NCI-H1930 (cell line): ENCODE data around the gene CKMT2.

Experiments
- DNase-seq, 2 experiments: peaks; one replicate each; lab custom pipeline; 2025; lab: John Stamatoyannopoulos, UW

CKMT2 gene

GRCh38 chr5:81216152-81216551, 17.0 kb upstream of the CKMT2 start:
- DNase-seq = no peak

- DNase-seq = no peak
Observed at GRCh38 chr5:81219389-81219788, 13.7 kb upstream of the CKMT2 start.

GRCh38 chr5:81222285-81222684, 10.8 kb upstream of the CKMT2 start:
- DNase-seq = no peak

- DNase-seq = no peak
Observed at GRCh38 chr5:81225463-81225862, 7.7 kb upstream of the CKMT2 start.

GRCh38 chr5:81226286-81226685, 6.8 kb upstream of the CKMT2 start:
- DNase-seq = no peak

GRCh38 chr5:81226949-81227348, 6.2 kb upstream of the CKMT2 start:
- no peak for DNase-seq

- no peak for DNase-seq
Observed at GRCh38 chr5:81228084-81228483, 5.0 kb upstream of the CKMT2 start.

GRCh38 chr5:81230416-81230815, 2.7 kb upstream of the CKMT2 start:
- no peak for DNase-seq

GRCh38 chr5:81232464-81233079, 550 bp upstream of the CKMT2 start:
- DNase-seq = no peak

- DNase-seq = no peak
Observed at GRCh38 chr5:81234299-81234698, 1.2 kb downstream of the CKMT2 start.

GRCh38 chr5:81234801-81235200, 1.7 kb downstream of the CKMT2 start:
- DNase-seq = no peak

- DNase-seq = no peak
Observed at GRCh38 chr5:81235287-81236072, 2.4 kb downstream of the CKMT2 start.

GRCh38 chr5:81238460-81238859, 5.3 kb downstream of the CKMT2 start:
- DNase-seq = no peak

GRCh38 chr5:81239613-81240012, 6.5 kb downstream of the CKMT2 start:
- no peak for DNase-seq

GRCh38 chr5:81241001-81241400, 7.9 kb downstream of the CKMT2 start:
- no peak for DNase-seq

GRCh38 chr5:81241961-81242648, 9.0 kb downstream of the CKMT2 start:
- DNase-seq = no peak

- DNase-seq = no peak
Observed at GRCh38 chr5:81242906-81243436, 9.8 kb downstream of the CKMT2 start.

- DNase-seq = no peak
Observed at GRCh38 chr5:81244451-81244850, 11.3 kb downstream of the CKMT2 start.

- DNase-seq = no peak
Observed at GRCh38 chr5:81245871-81246235, 12.7 kb downstream of the CKMT2 start.

GRCh38 chr5:81246697-81247096, 13.6 kb downstream of the CKMT2 start:
- no peak for DNase-seq

GRCh38 chr5:81247441-81247972, 14.4 kb downstream of the CKMT2 start:
- DNase-seq = no peak

- no peak for DNase-seq
Observed at GRCh38 chr5:81249240-81249639, 16.1 kb downstream of the CKMT2 start.

GRCh38 chr5:81250004-81250403, 16.9 kb downstream of the CKMT2 start:
- DNase-seq = no peak
